GM19438 (cell line): ENCODE data around the gene GJB3.
"Not testable (repeated sequence)": the region's sequence is repeated elsewhere in the genome, so short reads cannot be mapped to it uniquely, and the experiment has no call there.

Experiments used
- ATAC-seq: cut with Tn5 transposase; IDR thresholded peaks from one replicate; pipeline ENCODE4 v1.9.1; 2021; ENCODE audit warnings: low read depth; ENCODE audit not compliant: unreplicated experiment

GJB3 gene

DNA sequence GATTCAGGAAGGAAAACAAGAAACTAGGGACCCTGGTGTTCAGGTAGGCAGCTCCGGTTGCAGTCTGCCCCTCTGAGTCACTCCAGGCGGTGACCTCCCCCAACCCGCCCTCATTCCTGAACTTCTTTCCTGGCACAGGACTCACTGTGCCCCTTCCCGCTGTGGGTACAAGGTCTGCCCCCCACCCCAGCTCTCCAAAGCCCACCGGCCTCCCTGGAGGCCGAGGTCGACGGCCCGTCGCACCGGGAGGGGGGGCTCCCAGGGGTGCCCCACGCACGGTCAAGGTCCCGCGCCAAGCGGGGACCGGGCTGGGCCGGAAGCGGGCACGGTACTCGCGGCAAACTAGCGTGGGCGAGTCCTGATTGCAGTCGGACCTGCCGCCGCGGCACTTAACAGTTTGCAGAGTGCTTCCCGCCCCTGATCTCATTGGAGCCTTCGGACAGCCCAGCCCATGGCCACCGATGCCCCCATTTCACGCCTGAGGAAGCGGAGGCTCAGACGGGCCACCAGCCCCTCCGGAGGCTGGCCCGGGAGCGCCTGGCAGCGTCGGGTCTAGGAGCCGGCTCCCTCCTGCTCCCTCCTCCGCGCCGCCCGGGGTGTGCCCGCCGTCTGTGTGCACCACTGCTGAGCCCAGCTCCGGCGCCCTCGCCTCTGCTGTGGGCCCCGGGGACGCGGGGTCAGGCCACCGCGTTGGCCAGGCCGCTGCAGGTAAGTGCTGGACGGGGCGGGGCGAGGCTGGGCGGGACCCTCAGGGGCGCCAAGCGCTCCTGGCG lies at the start of gene GJB3:
GJB3 (plus strand) TSS at position 144 of the 773 bp plus-strand sequence. CDS start 3,549 bp downstream, outside the sequence.
- no peak for ATAC-seq

DNA sequence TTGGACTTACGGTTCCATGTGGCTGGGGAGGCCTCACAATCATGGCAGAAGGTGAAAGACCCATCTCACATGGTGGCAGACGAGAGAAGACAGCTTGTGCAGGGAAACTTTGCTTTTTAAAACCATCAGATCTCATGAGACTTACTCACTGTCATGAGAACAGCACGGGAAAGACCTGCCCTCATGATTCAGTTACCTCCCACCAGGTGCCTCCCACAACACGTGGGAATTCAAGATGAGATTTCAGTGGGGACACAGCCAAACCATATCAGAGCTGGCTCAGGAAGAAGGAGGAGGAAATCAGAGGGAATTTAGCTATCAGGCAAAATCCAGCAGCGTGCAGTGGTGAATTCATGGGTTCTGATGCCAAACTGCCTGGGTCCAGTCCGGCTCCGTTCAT lies 48.2 kb upstream of the GJB3 start:
- ATAC-seq, result not testable (repeated sequence)

DNA sequence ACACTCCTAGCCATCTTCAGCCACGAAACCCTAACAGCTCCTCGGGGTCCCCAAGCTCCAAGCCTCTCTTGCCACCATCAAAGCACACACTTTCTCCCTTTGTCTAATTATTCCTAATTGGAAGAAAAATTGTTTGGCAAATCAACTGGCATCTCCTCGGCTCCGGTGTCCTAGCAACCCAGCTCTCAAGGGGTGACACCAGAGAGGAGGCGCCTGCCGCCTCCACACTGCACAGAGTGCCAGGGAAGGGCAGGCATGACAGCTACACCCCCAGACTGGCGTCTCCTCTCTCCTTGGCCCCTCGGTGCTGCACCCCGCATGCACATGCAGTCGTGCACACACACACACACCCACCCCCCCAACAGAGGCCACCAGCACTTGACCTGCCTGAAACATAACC lies 44.3 kb upstream of the GJB3 start:
- no peak for ATAC-seq

DNA sequence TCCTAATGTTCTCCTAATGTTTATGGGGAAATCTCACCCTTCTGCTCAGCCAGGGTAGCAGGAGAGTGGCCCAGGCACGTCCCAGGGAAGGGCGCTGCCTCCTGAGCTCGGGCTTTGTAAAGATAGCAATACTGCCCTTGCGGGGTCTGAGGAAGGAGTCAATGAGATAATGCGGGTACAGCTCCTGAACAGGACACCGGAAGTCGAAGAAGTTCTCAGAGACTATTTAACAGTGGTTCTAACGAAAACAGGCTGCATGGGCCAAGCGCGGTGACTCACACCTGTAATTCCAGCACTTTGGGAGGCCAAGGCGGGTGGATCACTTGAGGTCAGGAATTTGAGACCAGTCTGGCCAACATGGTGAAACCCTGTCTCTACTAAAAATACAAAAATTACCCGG lies 43.8 kb upstream of the GJB3 start:
- ATAC-seq, result not testable (repeated sequence)

- no peak for ATAC-seq
Measured at GRCh38 chr1:34739613-34740012, 41.4 kb upstream of the GJB3 start.

GRCh38 chr1:34740161-34740868 lies 40.7 kb upstream of the GJB3 start:
- ATAC-seq, result no peak

GRCh38 chr1:34742667-34743270 lies 38.2 kb upstream of the GJB3 start:
- no peak for ATAC-seq

- no peak for ATAC-seq
Measured at GRCh38 chr1:34743775-34744174, 37.2 kb upstream of the GJB3 start.

- ATAC-seq, result no peak
Measured at GRCh38 chr1:34744851-34745250, 36.2 kb upstream of the GJB3 start.

- ATAC-seq, result no peak
Measured at GRCh38 chr1:34745666-34746065, 35.3 kb upstream of the GJB3 start.

DNA sequence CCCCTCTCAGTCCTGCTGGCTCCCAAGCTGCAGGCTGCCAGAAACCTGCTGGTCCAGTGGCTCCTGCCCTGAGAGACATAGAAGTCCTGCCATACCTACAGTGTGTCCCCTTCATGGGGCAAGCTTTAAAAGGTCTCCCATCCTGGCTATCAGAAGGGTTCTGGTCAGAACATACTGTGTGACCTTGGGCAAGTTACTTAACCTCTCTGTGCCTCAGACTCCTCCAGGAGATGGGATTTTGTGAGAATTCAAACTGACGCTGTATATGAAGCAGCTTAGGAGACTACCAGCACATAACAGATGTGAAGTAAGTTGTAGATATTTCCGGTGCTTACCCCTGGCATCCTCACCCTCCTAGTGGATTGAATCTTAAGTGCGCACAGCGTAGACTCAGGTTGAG lies 34.9 kb upstream of the GJB3 start:
- ATAC-seq, result no peak

- no peak for ATAC-seq
Measured at GRCh38 chr1:34746785-34747637, 34.0 kb upstream of the GJB3 start.

GRCh38 chr1:34747638-34747941 lies 33.4 kb upstream of the GJB3 start:
- no peak for ATAC-seq

GRCh38 chr1:34749992-34750391 lies 31.0 kb upstream of the GJB3 start:
- ATAC-seq, result no peak

DNA sequence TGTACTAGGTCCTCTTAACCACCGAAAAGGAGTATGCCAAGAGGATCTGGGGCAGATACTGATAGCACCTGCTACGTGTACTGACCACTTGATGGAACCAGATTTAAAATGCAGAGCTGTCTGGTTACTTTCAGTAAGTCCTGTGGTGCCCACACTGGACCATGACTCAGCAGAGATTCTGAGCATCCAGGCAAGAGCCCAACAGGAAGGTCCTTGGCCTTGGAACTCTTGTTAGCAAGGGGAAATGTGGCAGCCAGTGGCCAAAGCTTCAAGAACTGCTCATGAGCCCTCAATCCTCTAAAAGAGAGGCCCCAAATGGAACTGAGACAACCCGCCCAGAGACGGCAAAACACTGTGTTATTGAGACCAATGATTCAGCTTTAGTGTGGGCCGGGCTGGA lies 30.4 kb upstream of the GJB3 start:
- ATAC-seq, result no peak

DNA sequence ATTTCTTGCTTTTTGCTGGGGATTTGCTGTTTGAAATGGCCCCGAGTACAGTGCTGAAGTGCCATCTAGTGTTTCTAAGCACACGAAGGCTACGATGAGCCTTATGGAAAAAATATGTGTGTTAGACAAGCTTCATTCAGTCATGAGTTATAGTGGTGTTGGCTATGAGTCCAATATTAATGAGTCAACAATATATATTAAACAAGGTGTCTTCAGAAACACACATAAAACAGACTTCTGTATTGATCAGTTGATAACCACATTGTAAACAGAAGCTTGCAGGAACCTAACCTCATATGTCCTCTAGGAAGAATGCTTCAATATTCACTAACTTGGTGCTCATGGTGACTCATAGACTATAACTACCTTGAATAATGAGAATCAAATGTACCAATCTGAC lies 27.9 kb upstream of the GJB3 start:
- no peak for ATAC-seq

DNA sequence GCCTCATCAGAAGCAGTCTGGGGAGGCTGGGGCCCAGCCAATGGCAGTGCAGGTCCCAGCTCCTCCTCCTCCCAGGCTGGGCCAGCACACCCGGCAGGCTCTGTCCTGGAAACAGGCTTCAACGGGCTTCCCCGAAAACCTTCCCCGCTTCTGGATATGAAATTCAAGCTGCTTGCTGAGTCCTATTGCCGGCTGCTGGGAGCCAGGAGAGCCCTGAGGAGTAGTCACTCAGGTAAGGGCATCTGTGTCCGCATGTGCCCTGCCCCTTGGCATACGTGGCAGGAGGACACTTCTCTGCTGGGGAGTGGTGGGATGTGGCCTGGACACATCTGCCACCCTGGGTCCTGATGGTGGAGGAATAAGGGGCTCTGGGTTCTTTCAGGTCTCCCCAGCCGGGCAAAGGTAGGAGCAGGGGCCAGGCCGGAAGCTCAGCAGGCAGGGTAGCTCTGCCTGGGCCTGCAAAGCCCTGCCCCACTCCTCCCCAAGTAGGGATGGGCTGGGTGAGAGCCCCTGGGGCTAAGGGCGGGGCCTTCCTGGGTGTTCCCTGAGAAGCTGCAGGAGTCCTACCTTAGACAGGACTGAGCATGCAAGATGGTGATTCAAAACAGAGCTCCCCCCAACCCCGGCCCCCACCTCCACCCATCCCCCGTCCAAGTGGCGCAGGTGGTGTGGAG lies 25.9 kb upstream of the GJB3 start, which contains the start of gene GJB5:
GJB5 (plus strand) TSS at position 84 of the 674 bp plus-strand sequence. CDS start 2,284 bp downstream, outside the sequence.
- ATAC-seq, result no peak

DNA sequence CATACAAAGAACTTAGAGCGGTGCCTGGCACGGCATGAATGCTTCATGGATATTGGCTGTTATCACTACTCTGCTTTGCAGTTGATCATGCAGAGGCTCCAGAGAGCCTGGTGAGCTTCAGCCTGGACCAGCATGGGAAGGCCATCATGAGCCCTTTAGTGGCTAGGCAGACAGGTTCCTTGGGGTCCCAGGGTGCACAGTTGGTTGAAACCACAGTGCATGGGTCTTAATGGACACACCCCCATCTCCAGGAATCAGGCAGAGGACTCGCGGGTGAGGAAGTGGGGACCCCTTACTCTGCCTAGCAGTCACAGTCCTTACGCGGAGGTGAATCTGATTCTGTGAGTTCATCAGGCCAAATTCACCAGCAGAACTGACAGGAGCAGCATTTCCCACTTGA lies 25.1 kb upstream of the GJB3 start:
- ATAC-seq, result no peak

GRCh38 chr1:34757386-34757785 lies 23.6 kb upstream of the GJB3 start:
- no peak for ATAC-seq

GRCh38 chr1:34758751-34759150 lies 22.3 kb upstream of the GJB3 start:
- no peak for ATAC-seq
